OCI-LY3 (cell line): Measurements from ENCODE around the gene DLGAP4.

Experiments used
- H2AFZ ChIP-seq: fragments of 200-600, 300-600 bp; shearing (Covaris generic); 2 replicates; pipeline ENCODE4 v1.6.0; 2014; ENCODE audit warnings: antibody characterized with exemption, low read depth, low read length
- H3K27ac ChIP-seq: fragments of 200-600, 300-600 bp; sonication (generic); 2 replicates; pipeline ENCODE4 v1.5.1; 2014; ENCODE audit warnings: mild to moderate bottlenecking, low read length, moderate library complexity, mixed read lengths
- H3K27me3 ChIP-seq: fragments of 200-600, 300-600 bp; sonication (generic); 2 replicates; pipeline ENCODE4 v1.6.1; 2014; ENCODE audit warnings: low read depth, low read length, mixed read lengths
- H3K36me3 ChIP-seq: fragments of 200-600, 300-600 bp; sonication (generic); replicated peaks from 2 replicates; pipeline ENCODE3; 2014; ENCODE audit warnings: low read depth, low read length, mixed read lengths
- H3K4me1 ChIP-seq: fragments of 300-600, 200-600 bp; sonication (generic); 2 replicates; pipeline ENCODE4 v1.6.1; 2014; ENCODE audit warnings: low read length, mixed read lengths
- H3K4me2 ChIP-seq: fragments of 200-600, 300-600 bp; sonication (generic); 2 replicates; pipeline ENCODE4 v1.6.1; 2014; ENCODE audit warnings: low read length, mixed read lengths
- H3K4me3 ChIP-seq: fragments of 300-600, 200-600 bp; sonication (generic); 2 replicates; pipeline ENCODE4 v1.5.1; 2014; ENCODE audit warnings: antibody characterized with exemption, mild to moderate bottlenecking, low read length, moderate library complexity
- H3K79me2 ChIP-seq: fragments of 300-600, 200-600 bp; shearing (Covaris generic); 2 replicates; pipeline ENCODE4 v1.6.1; 2014; ENCODE audit warnings: mild to moderate bottlenecking, low read length, mixed read lengths
- H3K9ac ChIP-seq: fragments of 300-600, 200-600 bp; shearing (Covaris generic); 2 replicates; pipeline ENCODE4 v1.6.0; 2014; ENCODE audit warnings: mild to moderate bottlenecking, low read length, moderate library complexity
- H3K9me3 ChIP-seq: fragments of 200-600, 300-600 bp; shearing (Covaris generic); 2 replicates; pipeline ENCODE4 v1.6.1; 2014; ENCODE audit warnings: low read length, mixed read lengths; ENCODE audit not compliant: insufficient read depth
- H4K20me1 ChIP-seq: fragments of 200-600, 300-600 bp; sonication (generic); 2 replicates; pipeline ENCODE4 v1.6.1; 2016; ENCODE audit warnings: low read length, mixed read lengths; ENCODE audit not compliant: insufficient read depth
- CTCF ChIP-seq: fragments of 200-600, 300-600 bp; sonication (generic); IDR thresholded peaks from 2 replicates; pipeline ENCODE4 v1.5.1; 2014; ENCODE audit warnings: antibody characterized with exemption, low read length, low read depth
- EZH2phosphoT487 ChIP-seq: fragments of 200-600 bp; shearing (Covaris generic); IDR thresholded peaks from 2 replicates; pipeline ENCODE4 v1.6.1; 2018; ENCODE audit warnings: antibody characterized with exemption, mixed run types, low read depth

The DLGAP4 gene

GRCh38 chr20:36431604-36432003 lies 125.5 kb downstream of the DLGAP4 start:
- no peak overlapping the region for H3K4me2 ChIP-seq
- no peak overlapping the region for H2AFZ ChIP-seq
- no peak overlapping the region for H3K27ac ChIP-seq
- H3K4me1 ChIP-seq: no peaks in the 10 kb centered on the region
- H3K79me2 ChIP-seq: no peaks in the 10 kb centered on the region
- H4K20me1 ChIP-seq: no peaks in the 10 kb centered on the region
- no peak overlapping the region for H3K4me3 ChIP-seq
- TF ChIP-seq EZH2phosphoT487: no peak
- TF ChIP-seq CTCF: no peak
- no peak overlapping the region for H3K9ac ChIP-seq
- H3K27me3 ChIP-seq: 0 out of 2 replicates have a peak, but pooled peaks cover 3% of the 10 kb centered on the region
- H3K36me3 ChIP-seq: no peaks in the 10 kb centered on the region
- H3K9me3 ChIP-seq: no peaks in the 10 kb centered on the region

DNA sequence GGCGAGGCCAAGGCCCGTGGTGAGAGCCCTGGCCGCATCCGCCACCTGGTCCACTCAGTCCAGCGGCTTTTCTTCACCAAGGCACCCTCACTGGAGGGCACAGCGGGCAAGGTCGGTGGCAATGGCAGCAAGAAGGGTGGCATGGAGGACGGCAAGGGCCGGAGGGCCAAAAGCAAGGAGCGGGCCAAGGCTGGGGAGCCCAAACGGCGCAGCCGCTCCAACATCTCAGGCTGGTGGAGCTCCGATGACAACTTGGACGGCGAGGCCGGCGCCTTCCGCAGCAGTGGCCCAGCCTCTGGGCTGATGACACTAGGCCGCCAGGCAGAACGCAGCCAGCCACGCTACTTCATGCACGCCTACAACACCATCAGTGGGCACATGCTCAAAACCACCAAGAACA lies 126.0 kb downstream of the DLGAP4 start:
- TF ChIP-seq EZH2phosphoT487: no peak
- no peak for TF ChIP-seq CTCF
- Histone ChIP-seq H3K4me1 (no peaks in the 10 kb centered on the region), H2AFZ (no peak overlapping the region)

GRCh38 chr20:36434383-36434782 lies 128.2 kb downstream of the DLGAP4 start:
- no peak overlapping the region for H3K4me2 ChIP-seq
- no peaks in the 10 kb centered on the region for H3K27me3 ChIP-seq
- no peak overlapping the region for H3K27ac ChIP-seq
- H3K79me2 ChIP-seq: no peaks in the 10 kb centered on the region
- no peak overlapping the region for H3K4me3 ChIP-seq
- H3K9ac ChIP-seq: no peak overlapping the region
- H3K9me3 ChIP-seq: no peaks in the 10 kb centered on the region
- TF ChIP-seq CTCF (no peak), EZH2phosphoT487 (no peak)
- no peak overlapping the region for H2AFZ ChIP-seq
- no peaks in the 10 kb centered on the region for H3K36me3 ChIP-seq
- no peaks in the 10 kb centered on the region for H4K20me1 ChIP-seq
- 0 out of 2 replicates have a peak, but pooled peaks cover 2% of the 10 kb centered on the region for H3K4me1 ChIP-seq

More for the DNA sequence above, 126.0 kb downstream of the DLGAP4 start:
- Histone ChIP-seq H3K27ac (no peak overlapping the region), H3K79me2 (no peaks in the 10 kb centered on the region), H4K20me1 (no peaks in the 10 kb centered on the region), H3K27me3 (no peaks in the 10 kb centered on the region), H3K4me2 (no peak overlapping the region), H3K9me3 (no peaks in the 10 kb centered on the region), H3K9ac (no peak overlapping the region), H3K4me3 (no peak overlapping the region), H3K36me3 (no peaks in the 10 kb centered on the region)

- no peak overlapping the region for H3K4me3 ChIP-seq
- H3K27ac ChIP-seq: no peak overlapping the region
- no peaks in the 10 kb centered on the region for H3K36me3 ChIP-seq
- 0 out of 2 replicates have a peak, but pooled peaks cover 2% of the 10 kb centered on the region for H3K4me1 ChIP-seq
- no peaks in the 10 kb centered on the region for H3K9me3 ChIP-seq
- no peaks in the 10 kb centered on the region for H3K79me2 ChIP-seq
- no peaks in the 10 kb centered on the region for H3K27me3 ChIP-seq
- no peaks in the 10 kb centered on the region for H4K20me1 ChIP-seq
- TF ChIP-seq EZH2phosphoT487 (no peak), CTCF (no peak)
- H3K4me2 ChIP-seq: no peak overlapping the region
- H2AFZ ChIP-seq: no peak overlapping the region
- H3K9ac ChIP-seq: no peak overlapping the region
These were observed 129.0 kb downstream of the DLGAP4 start for GRCh38 chr20:36435124-36435523.
